Measurements from ENCODE around the gene SWI5. TPM values are rescaled to one million over a fixed set of nuclear protein-coding genes. Genes with fewer than 3 reads are reported as not detected.

Gene SWI5
- total and polyA plus RNA-seq, 3 experiments from 2014 or later, result 18.1 to 27.8 (median 20.9) TPM

GRCh38 chr9:128292009-128292408, 15.9 kb downstream of the SWI5 start:
- Histone ChIP-seq H3K4me1 (ENCODE audit: insufficient read depth, low read length) (peaks cover under 1% of the 10 kb centered on the region), H3K27me3 (ENCODE audit: insufficient read depth, low read length, poor library complexity, severe bottlenecking) (no peaks in the 10 kb centered on the region), H3K27ac (ENCODE audit: low read depth, low read length) (no peak overlapping the region), H3K36me3 (ENCODE audit: insufficient read depth, low read length) (no peaks in the 10 kb centered on the region), H3K4me3 (ENCODE audit: low read length) (no peak overlapping the region), H3K9me3 (ENCODE audit: low read length) (no peaks in the 10 kb centered on the region)
- no peak overlapping the region for H3K27ac Mint-ChIP-seq
- DNase-seq, result no peak
- H3K4me3 Mint-ChIP-seq, result no peak overlapping the region
- peaks cover 2 to 4% (median 2%) of the 10 kb centered on the region in 3 donors for H3K4me1 Mint-ChIP-seq
- H3K9me3 Mint-ChIP-seq, result no peaks in the 10 kb centered on the region
- POLR2A ChIA-PET, result no interaction called here
- H3K36me3 Mint-ChIP-seq, result peaks cover 0 to 17% (median 6%) of the 10 kb centered on the region in 3 donors
- no peaks in the 10 kb centered on the region for H3K27me3 Mint-ChIP-seq
- CTCF ChIA-PET, result interaction anchor here (1.5 kb wide), 1 partner anchor 8 kb away, joined by 3 read pairs; no protein-coding TSS in a partner anchor

GRCh38 chr9:128293091-128293490, 17.0 kb downstream of the SWI5 start:
- Histone ChIP-seq H3K27ac (ENCODE audit: low read depth, low read length) (no peak overlapping the region), H3K4me3 (ENCODE audit: low read length) (no peak overlapping the region), H3K4me1 (ENCODE audit: insufficient read depth, low read length) (peaks cover 4% of the 10 kb centered on the region), H3K27me3 (ENCODE audit: insufficient read depth, low read length, poor library complexity, severe bottlenecking) (no peaks in the 10 kb centered on the region), H3K36me3 (ENCODE audit: insufficient read depth, low read length) (no peaks in the 10 kb centered on the region), H3K9me3 (ENCODE audit: low read length) (no peaks in the 10 kb centered on the region)
- Mint-ChIP-seq H3K4me1 (peaks cover 2 to 4% (median 2%) of the 10 kb centered on the region in 3 donors), H3K27me3 (no peaks in the 10 kb centered on the region), H3K9me3 (no peaks in the 10 kb centered on the region), H3K36me3 (peaks cover 0 to 13% (median 3%) of the 10 kb centered on the region in 3 donors), H3K27ac (no peak overlapping the region), H3K4me3 (no peak overlapping the region)
- DNase-seq, result no peak
- POLR2A ChIA-PET, result no interaction called here
- CTCF ChIA-PET, result interaction anchor here (1.3 to 3.9 kb wide), 2 partner anchors 48 to 69 kb away, joined by 4 to 18 read pairs; no protein-coding TSS in a partner anchor

DNA sequence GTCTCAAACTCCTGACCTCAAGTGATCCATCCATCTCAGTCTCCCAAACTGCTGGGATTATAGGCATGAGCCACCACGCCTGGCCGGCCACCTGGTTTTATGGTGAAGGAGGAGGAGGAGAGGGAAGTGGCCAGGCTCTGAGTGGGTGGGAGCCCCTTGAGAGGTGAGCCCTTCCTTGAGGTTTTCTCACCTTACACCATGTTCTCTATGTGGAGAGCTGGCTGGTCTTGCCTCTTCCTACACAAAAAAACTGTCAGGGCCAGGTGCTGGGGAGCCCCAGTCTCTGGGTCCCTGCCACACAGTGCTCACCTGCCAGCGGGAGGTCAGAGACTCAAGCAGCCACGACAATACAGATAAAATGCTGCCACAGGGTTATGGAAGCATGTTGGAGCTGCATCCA, 18.1 kb downstream of the SWI5 start:
- H3K27ac ChIP-seq (ENCODE audit: low read depth, low read length), result no peak overlapping the region
- H3K9me3 Mint-ChIP-seq, result no peaks in the 10 kb centered on the region
- no peaks in the 10 kb centered on the region for H3K9me3 ChIP-seq (ENCODE audit: low read length)
- no peak overlapping the region for H3K4me3 ChIP-seq (ENCODE audit: low read length)
- H3K36me3 ChIP-seq (ENCODE audit: insufficient read depth, low read length), result no peaks in the 10 kb centered on the region
- ChIA-PET POLR2A (no interaction called here), CTCF (interaction anchor here (0.8 to 3.9 kb wide), 5 partner anchors 7 to 68 kb away, joined by 4 to 18 read pairs (median 4); no protein-coding TSS in a partner anchor)
- peaks cover 4% of the 10 kb centered on the region for H3K4me1 ChIP-seq (ENCODE audit: insufficient read depth, low read length)
- no peak overlapping the region for H3K4me3 Mint-ChIP-seq
- H3K27me3 Mint-ChIP-seq, result no peaks in the 10 kb centered on the region
- no peaks in the 10 kb centered on the region for H3K27me3 ChIP-seq (ENCODE audit: insufficient read depth, low read length, poor library complexity, severe bottlenecking)
- no peak for DNase-seq
- peak overlapping the region in 2 of 8 donors; percentile 51 to 70 for H3K27ac Mint-ChIP-seq
- H3K36me3 Mint-ChIP-seq, result peaks cover 0 to 3% (median 2%) of the 10 kb centered on the region in 3 donors
- H3K4me1 Mint-ChIP-seq, result peaks cover 2 to 4% (median 2%) of the 10 kb centered on the region in 3 donors

DNA sequence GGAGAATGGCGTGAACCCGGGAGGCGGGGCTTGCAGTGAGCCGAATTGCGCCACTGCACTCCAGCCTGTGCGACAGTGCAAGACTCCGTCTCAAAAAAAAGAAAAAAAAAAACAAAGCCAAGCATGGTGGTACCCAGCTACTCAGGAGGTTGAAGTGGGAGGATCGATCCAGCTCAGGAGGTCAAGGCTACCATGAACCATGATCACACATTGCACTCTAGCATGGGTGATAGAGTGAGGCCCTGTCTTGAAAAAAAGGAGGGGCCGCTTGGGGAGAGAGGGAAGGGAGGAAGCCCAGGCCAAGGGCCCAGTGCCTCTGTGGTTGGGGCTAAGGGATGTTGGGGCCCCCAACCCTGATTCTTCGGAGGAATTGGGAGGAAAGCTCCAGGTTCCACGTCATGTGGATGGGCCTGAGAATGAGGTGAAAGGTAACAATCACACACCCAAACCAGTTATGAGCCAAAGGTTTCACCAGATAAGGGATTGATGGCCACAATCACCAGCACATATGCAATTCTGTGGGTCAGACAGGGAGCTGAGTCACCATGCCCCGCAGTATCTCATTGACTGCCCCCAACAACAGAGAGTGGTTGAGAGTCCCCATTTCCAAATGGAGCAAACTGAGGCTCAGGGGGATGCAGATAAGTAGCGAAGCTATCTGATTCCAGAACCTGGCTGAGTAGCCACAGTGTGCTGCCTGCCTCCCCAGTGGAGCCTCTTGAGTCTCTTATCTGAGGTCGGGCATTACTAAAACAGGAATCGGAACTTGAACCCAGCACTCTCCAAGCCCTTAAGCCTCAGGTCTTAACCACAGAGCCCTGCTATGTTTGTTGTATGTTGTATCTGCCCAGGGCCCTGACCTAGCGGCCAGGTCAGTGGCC, 20.5 kb downstream of the SWI5 start:
- ChIA-PET CTCF (interaction anchor here (1.1 to 3.9 kb wide), 8 partner anchors 7 to 110 kb away, joined by 3 to 18 read pairs (median 5); partner anchors contain the start of genes GOLGA2, SLC27A4 and SWI5), POLR2A (no interaction called here)
- Mint-ChIP-seq H3K9me3 (no peaks in the 10 kb centered on the region), H3K36me3 (peaks cover 0 to 2% (median 2%) of the 10 kb centered on the region in 3 donors), H3K4me1 (peaks cover 2 to 4% (median 2%) of the 10 kb centered on the region in 3 donors), H3K4me3 (no peak overlapping the region), H3K27ac (peak overlapping the region in 2 of 8 donors; percentile 19 to 26), H3K27me3 (no peaks in the 10 kb centered on the region)
- Histone ChIP-seq H3K27me3 (ENCODE audit: insufficient read depth, low read length, poor library complexity, severe bottlenecking) (no peaks in the 10 kb centered on the region), H3K27ac (ENCODE audit: low read depth, low read length) (peak overlapping the region; percentile 51), H3K4me1 (ENCODE audit: insufficient read depth, low read length) (peaks cover 4% of the 10 kb centered on the region), H3K9me3 (ENCODE audit: low read length) (no peaks in the 10 kb centered on the region), H3K4me3 (ENCODE audit: low read length) (no peak overlapping the region), H3K36me3 (ENCODE audit: insufficient read depth, low read length) (no peaks in the 10 kb centered on the region)
- DNase-seq, result no peak

DNA sequence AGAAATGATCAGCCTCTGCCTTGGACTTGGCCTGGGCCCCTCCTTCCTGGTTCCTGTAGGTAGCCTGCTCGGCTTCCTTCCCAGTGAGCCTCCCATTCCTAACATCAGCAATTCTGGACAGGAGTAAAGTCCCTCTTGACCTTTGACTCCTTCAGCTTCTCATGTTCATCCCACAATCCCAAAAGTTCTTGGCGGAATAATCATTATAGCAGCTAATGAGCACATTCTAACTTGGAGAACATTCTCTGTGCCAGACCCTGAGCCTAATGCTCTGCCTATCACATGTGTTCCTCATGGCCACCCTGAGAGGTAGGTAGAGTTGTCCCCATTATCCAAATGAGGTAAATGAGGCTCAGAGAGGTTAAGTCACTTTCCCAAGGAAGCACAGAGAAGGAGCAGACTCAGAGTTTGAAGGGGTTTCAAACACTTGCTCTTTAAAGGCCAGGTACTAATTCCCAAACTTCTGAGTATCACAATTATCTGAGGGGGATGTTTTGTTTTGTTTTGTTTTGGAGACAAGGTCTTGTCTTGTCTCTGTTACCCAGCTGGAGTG, 21.2 kb downstream of the SWI5 start:
- no peak overlapping the region for H3K4me3 Mint-ChIP-seq
- Histone ChIP-seq H3K4me1 (ENCODE audit: insufficient read depth, low read length) (peaks cover 4% of the 10 kb centered on the region), H3K9me3 (ENCODE audit: low read length) (no peaks in the 10 kb centered on the region), H3K27me3 (ENCODE audit: insufficient read depth, low read length, poor library complexity, severe bottlenecking) (no peaks in the 10 kb centered on the region), H3K36me3 (ENCODE audit: insufficient read depth, low read length) (no peaks in the 10 kb centered on the region), H3K4me3 (ENCODE audit: low read length) (no peak overlapping the region), H3K27ac (ENCODE audit: low read depth, low read length) (no peak overlapping the region)
- peaks cover 0 to 2% (median 2%) of the 10 kb centered on the region in 3 donors for H3K36me3 Mint-ChIP-seq
- H3K4me1 Mint-ChIP-seq, result peaks cover 2 to 4% (median 2%) of the 10 kb centered on the region in 3 donors
- DNase-seq, result no peak
- ChIA-PET CTCF (interaction anchor here (1.2 to 2.2 kb wide), 3 partner anchors 42 to 109 kb away, joined by 3 to 5 read pairs (median 5); partner anchors contain the start of gene SLC27A4), POLR2A (no interaction called here)
- H3K27ac Mint-ChIP-seq, result peak overlapping the region in 1 of 8 donors; percentile 7
- H3K27me3 Mint-ChIP-seq, result no peaks in the 10 kb centered on the region
- H3K9me3 Mint-ChIP-seq, result no peaks in the 10 kb centered on the region

GRCh38 chr9:128298535-128299482, 22.7 kb downstream of the SWI5 start:
- no peaks in the 10 kb centered on the region for H3K27me3 ChIP-seq (ENCODE audit: insufficient read depth, low read length, poor library complexity, severe bottlenecking)
- peaks cover 4% of the 10 kb centered on the region for H3K4me1 ChIP-seq (ENCODE audit: insufficient read depth, low read length)
- ChIA-PET POLR2A (interaction anchor here (0.6 kb wide), 1 partner anchor 12 kb away, joined by 6 read pairs; no protein-coding TSS in a partner anchor), CTCF (no interaction called here)
- peaks cover 2 to 4% (median 2%) of the 10 kb centered on the region in 3 donors for H3K4me1 Mint-ChIP-seq
- no peak overlapping the region for H3K27ac ChIP-seq (ENCODE audit: low read depth, low read length)
- no peaks in the 10 kb centered on the region for H3K27me3 Mint-ChIP-seq
- DNase-seq, result no peak
- peaks cover 0 to 2% (median 1%) of the 10 kb centered on the region in 3 donors for H3K36me3 Mint-ChIP-seq
- no peak overlapping the region for H3K4me3 ChIP-seq (ENCODE audit: low read length)
- H3K9me3 ChIP-seq (ENCODE audit: low read length), result no peaks in the 10 kb centered on the region
- no peaks in the 10 kb centered on the region for H3K36me3 ChIP-seq (ENCODE audit: insufficient read depth, low read length)
- H3K9me3 Mint-ChIP-seq, result no peaks in the 10 kb centered on the region
- H3K4me3 Mint-ChIP-seq, result no peak overlapping the region
- H3K27ac Mint-ChIP-seq, result no peak overlapping the region

- Histone ChIP-seq H3K36me3 (ENCODE audit: insufficient read depth, low read length) (peaks cover 4% of the 10 kb centered on the region), H3K9me3 (ENCODE audit: low read length) (no peaks in the 10 kb centered on the region), H3K27me3 (ENCODE audit: insufficient read depth, low read length, poor library complexity, severe bottlenecking) (no peaks in the 10 kb centered on the region), H3K4me3 (ENCODE audit: low read length) (no peak overlapping the region), H3K4me1 (ENCODE audit: insufficient read depth, low read length) (no peaks in the 10 kb centered on the region), H3K27ac (ENCODE audit: low read depth, low read length) (no peak overlapping the region)
- Mint-ChIP-seq H3K27me3 (no peaks in the 10 kb centered on the region), H3K9me3 (no peaks in the 10 kb centered on the region), H3K27ac (peak overlapping the region in 4 of 8 donors; percentile 9 to 59 (median 33)), H3K36me3 (peaks cover 4 to 11% (median 4%) of the 10 kb centered on the region in 3 donors), H3K4me3 (no peak overlapping the region), H3K4me1 (no peaks in the 10 kb centered on the region)
- CTCF ChIA-PET, result interaction anchor here (1.0 to 1.2 kb wide), 2 partner anchors 9 to 10 kb away, joined by 3 to 4 read pairs; no protein-coding TSS in a partner anchor
- no peak for DNase-seq
- POLR2A ChIA-PET, result no interaction called here
Observed at GRCh38 chr9:128304136-128304970, 28.3 kb downstream of the SWI5 start.
